ENCODE results near the gene TNFAIP8. TPM values are rescaled to one million over a fixed set of nuclear protein-coding genes. Genes with fewer than 3 reads are reported as not detected.

TNFAIP8 gene
- total and polyA plus RNA-seq, 9 of the 15 experiments (the other 6 are each of a cell fraction or from before 2014, with no cell fraction given), result 29.9 to 52.2 (median 44.8) TPM

- TF ChIP-seq BCLAF1 (IDR thresholded peaks at IDR 0.05; ENCODE audit: borderline replicate concordance in 1 of 2, control insufficient read depth in 1 of 2, low read depth in 2 of 2, low read length in 1 of 2), result no peak
- no peak for TF ChIP-seq COPS2 (conservative IDR thresholded peaks at IDR 0.05)
- TF ChIP-seq ZNF584 (CRISPR knock-in tag; IDR thresholded peaks at IDR 0.05; ENCODE audit: low read depth), result peak; percentile 19; the same call in 1 of the 2 replicates
- TF ChIP-seq KLF6 (CRISPR knock-in tag; IDR thresholded peaks at IDR 0.05; ENCODE audit: borderline replicate concordance), result peak; percentile 15; the same call in 1 of the 2 replicates
- no peak for TF ChIP-seq E2F3 (CRISPR knock-in tag; IDR thresholded peaks at IDR 0.05)
- TF ChIP-seq DMBX1 (CRISPR knock-in tag; IDR thresholded peaks at IDR 0.05; ENCODE audit: borderline replicate concordance), result peak; percentile 78; the same call in 1 of the 2 replicates
- peak; percentile 75 for TF ChIP-seq DACH1 (IDR thresholded peaks at IDR 0.05; ENCODE audit: partially characterized antibody)
- 0 out of 4 replicates have a peak, but pooled peaks of 1 of the 2 experiments have one; percentile 27 for TF ChIP-seq MCM7 (IDR thresholded peaks at IDR 0.05)
- no peak for TF ChIP-seq ZNF280A (IDR thresholded peaks at IDR 0.05; ENCODE audit: low read depth, partially characterized antibody)
- no peak for TF ChIP-seq MYNN (IDR thresholded peaks at IDR 0.05)
- TF ChIP-seq MYNN (CRISPR knock-in tag; IDR thresholded peaks at IDR 0.05), result no peak
- no peak for TF ChIP-seq NUFIP1 (IDR thresholded peaks at IDR 0.05; ENCODE audit: partially characterized antibody)
- TF ChIP-seq ZNF707 (CRISPR knock-in tag; conservative IDR thresholded peaks at IDR 0.05), result no peak
- no peak for TF ChIP-seq ARNT (IDR thresholded peaks at IDR 0.05)
- TF ChIP-seq ZBTB34 (CRISPR knock-in tag; IDR thresholded peaks at IDR 0.05), result no peak
- TF ChIP-seq ZNF124 (CRISPR knock-in tag; IDR thresholded peaks at IDR 0.05), result no peak
- no peak for TF ChIP-seq PRPF4 (IDR thresholded peaks at IDR 0.05; ENCODE audit: insufficient read depth, low read depth, low read length, poor library complexity, severe bottlenecking)
- peak; percentile 62; the same call in 1 of the 2 replicates for TF ChIP-seq SMAD4 (CRISPR knock-in tag; conservative IDR thresholded peaks at IDR 0.05)
- no peak for TF ChIP-seq TCF7L2 (IDR thresholded peaks at IDR 0.05; ENCODE audit: low read depth, low read length)
- no peak for TF ChIP-seq FUS (optimal IDR thresholded peaks at IDR 0.05; ENCODE audit: low read depth, low read length)
- TF ChIP-seq SMAD2 (IDR thresholded peaks at IDR 0.05; ENCODE audit: low read depth, low read length), result no peak
These were observed 32.8 kb upstream of the TNFAIP8 start (continued) for GRCh38 chr5:119322948-119323537.
